Ishikawa (cell line): ENCODE measurements around the gene CACNA1C.

Source experiments
- CEBPB ChIP-seq: IDR thresholded peaks from 2 replicates; pipeline ENCODE4 v1.6.1; 2012
- EGR1 ChIP-seq: IDR thresholded peaks from 2 replicates; pipeline ENCODE4 v1.6.1; 2012
- EP300 ChIP-seq: IDR thresholded peaks from 2 replicates; pipeline ENCODE4 v1.6.1; 2012; ENCODE audit warnings: borderline replicate concordance
- RAD21 ChIP-seq: IDR thresholded peaks from 2 replicates; pipeline ENCODE4 v1.6.1; 2012; ENCODE audit warnings: low read depth
- ZBTB7A ChIP-seq: IDR thresholded peaks from 2 replicates; pipeline ENCODE4 v1.6.1; 2012; ENCODE audit warnings: low read depth
- TF ChIP-seq, protein P1 (sequence below): IDR thresholded peaks from 2 replicates; pipeline ENCODE4 v1.6.1; 2012
- TF ChIP-seq, protein P2 (sequence below): IDR thresholded peaks from 2 replicates; pipeline ENCODE4 v1.6.1; 2012
- TF ChIP-seq, protein P3 (sequence below): IDR thresholded peaks from 2 replicates; pipeline ENCODE4 v1.6.1; 2012; ENCODE audit warnings: low read depth, mild to moderate bottlenecking

DNA sequence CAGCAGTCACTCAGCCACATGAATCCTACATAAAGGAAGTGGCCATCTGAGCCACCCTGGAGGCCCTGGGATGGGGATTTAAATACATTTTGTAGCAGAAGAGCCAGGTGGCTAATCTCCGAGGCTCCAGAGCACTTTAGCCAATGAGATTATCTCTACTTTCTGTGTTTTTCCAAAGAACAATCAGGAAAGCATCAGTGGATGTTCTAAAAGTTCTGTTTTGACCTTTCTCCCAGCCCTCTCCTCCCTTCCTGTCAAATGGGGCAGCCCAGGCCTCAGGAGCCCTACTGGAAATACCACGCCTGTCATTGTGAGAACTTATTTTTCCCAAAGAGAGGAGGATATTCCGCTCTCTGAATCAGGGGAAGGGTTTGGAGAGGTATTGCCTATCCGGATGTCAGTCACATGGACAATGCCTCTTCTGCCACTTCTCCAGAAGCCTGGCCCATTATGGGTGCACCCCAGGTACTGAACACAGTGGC, 405.2 kb downstream of the CACNA1C start:
- no peak for TF ChIP-seq CEBPB
- no peak for TF ChIP-seq EP300
- TF ChIP-seq, protein P1, sequence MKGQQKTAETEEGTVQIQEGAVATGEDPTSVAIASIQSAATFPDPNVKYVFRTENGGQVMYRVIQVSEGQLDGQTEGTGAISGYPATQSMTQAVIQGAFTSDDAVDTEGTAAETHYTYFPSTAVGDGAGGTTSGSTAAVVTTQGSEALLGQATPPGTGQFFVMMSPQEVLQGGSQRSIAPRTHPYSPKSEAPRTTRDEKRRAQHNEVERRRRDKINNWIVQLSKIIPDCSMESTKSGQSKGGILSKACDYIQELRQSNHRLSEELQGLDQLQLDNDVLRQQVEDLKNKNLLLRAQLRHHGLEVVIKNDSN: no peak
- no peak for TF ChIP-seq ZBTB7A
- TF ChIP-seq, protein P2, sequence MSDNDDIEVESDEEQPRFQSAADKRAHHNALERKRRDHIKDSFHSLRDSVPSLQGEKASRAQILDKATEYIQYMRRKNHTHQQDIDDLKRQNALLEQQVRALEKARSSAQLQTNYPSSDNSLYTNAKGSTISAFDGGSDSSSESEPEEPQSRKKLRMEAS: no peak
- TF ChIP-seq RAD21: no peak
- TF ChIP-seq, protein P3, sequence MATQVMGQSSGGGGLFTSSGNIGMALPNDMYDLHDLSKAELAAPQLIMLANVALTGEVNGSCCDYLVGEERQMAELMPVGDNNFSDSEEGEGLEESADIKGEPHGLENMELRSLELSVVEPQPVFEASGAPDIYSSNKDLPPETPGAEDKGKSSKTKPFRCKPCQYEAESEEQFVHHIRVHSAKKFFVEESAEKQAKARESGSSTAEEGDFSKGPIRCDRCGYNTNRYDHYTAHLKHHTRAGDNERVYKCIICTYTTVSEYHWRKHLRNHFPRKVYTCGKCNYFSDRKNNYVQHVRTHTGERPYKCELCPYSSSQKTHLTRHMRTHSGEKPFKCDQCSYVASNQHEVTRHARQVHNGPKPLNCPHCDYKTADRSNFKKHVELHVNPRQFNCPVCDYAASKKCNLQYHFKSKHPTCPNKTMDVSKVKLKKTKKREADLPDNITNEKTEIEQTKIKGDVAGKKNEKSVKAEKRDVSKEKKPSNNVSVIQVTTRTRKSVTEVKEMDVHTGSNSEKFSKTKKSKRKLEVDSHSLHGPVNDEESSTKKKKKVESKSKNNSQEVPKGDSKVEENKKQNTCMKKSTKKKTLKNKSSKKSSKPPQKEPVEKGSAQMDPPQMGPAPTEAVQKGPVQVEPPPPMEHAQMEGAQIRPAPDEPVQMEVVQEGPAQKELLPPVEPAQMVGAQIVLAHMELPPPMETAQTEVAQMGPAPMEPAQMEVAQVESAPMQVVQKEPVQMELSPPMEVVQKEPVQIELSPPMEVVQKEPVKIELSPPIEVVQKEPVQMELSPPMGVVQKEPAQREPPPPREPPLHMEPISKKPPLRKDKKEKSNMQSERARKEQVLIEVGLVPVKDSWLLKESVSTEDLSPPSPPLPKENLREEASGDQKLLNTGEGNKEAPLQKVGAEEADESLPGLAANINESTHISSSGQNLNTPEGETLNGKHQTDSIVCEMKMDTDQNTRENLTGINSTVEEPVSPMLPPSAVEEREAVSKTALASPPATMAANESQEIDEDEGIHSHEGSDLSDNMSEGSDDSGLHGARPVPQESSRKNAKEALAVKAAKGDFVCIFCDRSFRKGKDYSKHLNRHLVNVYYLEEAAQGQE: no peak
- no peak for TF ChIP-seq EGR1
